ENCODE data around the gene CYP4A22. TPM values are rescaled to one million over a fixed set of nuclear protein-coding genes. Genes with fewer than 3 reads are reported as not detected.

Gene CYP4A22
- total and polyA plus RNA-seq, 2 of the 4 experiments (the other 2 are of a cell fraction): not detected

GRCh38 chr1:47186267-47187185, 49.3 kb downstream of the CYP4A22 start:
- no peak for DNase-seq

More at GRCh38 chr1:47186267-47187185, 49.3 kb downstream of the CYP4A22 start:
- TF ChIP-seq MAFK (IDR thresholded peaks at IDR 0.05; ENCODE audit: low read depth, low read length) (no peak), ELK1 (IDR thresholded peaks at IDR 0.05; ENCODE audit: borderline replicate concordance, low read depth, low read length) (no peak), RAD21 (IDR thresholded peaks at IDR 0.05; ENCODE audit: low read length) (no peak)
- CTCF ChIA-PET: no interaction called here
- Histone ChIP-seq H4K20me1 (ENCODE audit: insufficient read depth, low read length) (no peaks in the 10 kb centered on the region; the same call in 1 of the 2 replicates), H3K23ac (ENCODE audit: low read depth, low read length) (no peak overlapping the region), H3K14ac (replicated peaks; ENCODE audit: low read depth, low read length) (no peak overlapping the region), H2AK9ac (replicated peaks; ENCODE audit: low read depth, low read length, poor library complexity) (no peak overlapping the region), H3K79me1 (ENCODE audit: low read depth in 1 of 2, low read length in 2 of 2) (no peaks in the 10 kb centered on the region), H3K9me1 (ENCODE audit: insufficient read depth, low read length) (no peaks in the 10 kb centered on the region), H2AK5ac (ENCODE audit: low read depth, low read length) (no peak overlapping the region), H3K56ac (ENCODE audit: extremely low read depth, insufficient read depth, low read length) (no peak overlapping the region), H3K9me3 (ENCODE audit: control insufficient read depth, insufficient read depth, low read length) (no peaks in the 10 kb centered on the region), H3K36me3 (ENCODE audit: control insufficient read depth, insufficient read depth, low read length) (no peaks in the 10 kb centered on the region), H2BK5ac (ENCODE audit: low read depth, low read length, poor library complexity, severe bottlenecking) (no peak overlapping the region), H4K8ac (ENCODE audit: low read depth in 2 of 2, low read length in 2 of 2) (no peak overlapping the region), H4K5ac (ENCODE audit: low read depth, low read length) (no peak overlapping the region), H3K18ac (ENCODE audit: low read depth, low read length) (no peak overlapping the region), H2AFZ (replicated peaks; ENCODE audit: low read length, poor library complexity) (no peak overlapping the region), H3K27ac (ENCODE audit: insufficient read depth, low read length) (no peak overlapping the region), H2BK15ac (ENCODE audit: low read depth, low read length) (no peak overlapping the region), H2BK20ac (ENCODE audit: low read depth, low read length) (no peak overlapping the region), H3K9ac (ENCODE audit: low read depth, low read length) (no peak overlapping the region), H3K27me3 (ENCODE audit: control insufficient read depth, insufficient read depth, low read length) (peaks cover 2% of the 10 kb centered on the region; the same call in 1 of the 2 replicates), H2BK120ac (ENCODE audit: low read depth, low read length) (no peak overlapping the region), H3K4me2 (ENCODE audit: low read depth, low read length) (no peak overlapping the region), H3K4me1 (ENCODE audit: control insufficient read depth, insufficient read depth, low read length) (no peaks in the 10 kb centered on the region), H3K4ac (ENCODE audit: low read depth, low read length) (no peak overlapping the region), H3K4me3 (ENCODE audit: insufficient read depth, low read depth, low read length) (no peak overlapping the region), H4K91ac (ENCODE audit: insufficient read depth, low read depth, low read length) (no peak overlapping the region)
- 100% methylated on average over 3 of the region's 13 CpGs; no CpG with 5 or more reads in 1 of the 2 experiments for WGBS, 2 experiments (ENCODE audit: extremely low coverage in 2 of 2, insufficient read length in 1 of 2)
- ATAC-seq (ENCODE audit: low read depth): no peak
- BruUV-seq (replicated peaks): no TSS peak
- dilution Hi-C loops (cut with HindIII; ENCODE audit: low sequenced_read_pairs, unreplicated experiment): no loop called here
- intact Hi-C loops (cut with micrococcal nuclease): no loop called here
- in situ Hi-C loops (cut with MboI; ENCODE audit: low sequenced_read_pairs): loop anchor here (10.0 kb wide), 1 partner anchor 528 kb away; no protein-coding TSS in a partner anchor
- POLR2A ChIA-PET (ENCODE audit: unreplicated experiment): no interaction called here
